NCI-H2107 treated with DMSO at 0.1 percent for 48 hours (cell line): ENCODE results near the gene SYNE1.
A peak's percentile ranks its signal among the peaks of the same experiment; 100 is the strongest.

ENCODE experiments used
- DNase-seq: peaks from one replicate; lab custom pipeline; 2025; ENCODE audit not compliant: unreplicated experiment; lab: John Stamatoyannopoulos, UW

The SYNE1 gene

DNA sequence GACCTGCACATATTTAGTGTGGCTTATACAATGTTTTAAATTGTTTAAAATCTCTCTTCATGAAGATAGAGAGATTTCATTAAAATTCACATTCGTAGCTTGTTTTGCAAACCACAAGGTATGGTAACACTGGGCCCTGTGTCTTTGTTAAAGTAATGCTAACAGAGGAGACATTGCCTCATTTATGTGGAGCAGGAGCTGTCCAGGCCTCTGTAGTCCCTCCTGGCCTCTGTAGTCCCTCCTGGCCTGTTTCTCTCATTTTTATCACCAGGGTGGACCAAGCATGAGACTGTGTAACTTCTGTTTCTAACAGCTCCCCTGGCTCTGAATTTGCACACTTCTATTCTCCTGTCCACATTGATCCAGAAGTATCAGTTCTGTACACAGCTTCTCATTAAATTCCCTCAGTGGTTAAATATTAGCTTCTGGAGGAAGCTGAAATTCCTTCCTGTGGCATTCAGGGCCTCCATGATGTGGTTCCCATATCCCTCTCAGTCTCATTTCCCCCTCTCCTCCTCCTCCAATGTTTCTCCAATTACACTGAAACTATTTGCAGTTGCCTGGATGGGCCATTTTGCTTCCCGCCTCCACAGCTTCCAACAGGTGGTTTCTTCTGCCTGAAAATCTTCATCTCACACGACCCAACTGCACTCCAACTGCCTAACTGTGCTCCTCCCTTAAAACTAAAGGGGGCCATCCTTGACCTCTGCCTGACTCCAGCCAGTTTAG is 340.4 kb downstream of the SYNE1 start:
- DNase-seq: no peak

DNA sequence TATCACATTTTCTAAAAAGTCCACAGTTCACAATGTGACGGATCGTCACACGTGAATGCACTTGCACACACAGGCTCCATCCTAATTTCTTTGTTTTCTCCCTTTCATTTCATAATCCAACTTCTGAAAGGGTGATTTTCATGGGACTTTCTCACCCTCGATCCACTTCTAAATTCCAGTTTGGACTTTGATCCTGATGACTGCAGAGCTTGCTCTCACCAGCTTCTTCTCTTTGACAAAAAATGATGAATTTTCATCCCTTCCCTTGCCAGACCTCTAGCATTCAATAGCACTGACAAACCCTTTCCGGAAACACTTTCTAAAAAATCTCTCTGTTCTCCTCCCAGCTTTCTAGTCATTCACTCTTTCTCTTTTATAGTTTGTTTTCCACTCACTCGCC is 341.2 kb downstream of the SYNE1 start:
- no peak for DNase-seq

DNA sequence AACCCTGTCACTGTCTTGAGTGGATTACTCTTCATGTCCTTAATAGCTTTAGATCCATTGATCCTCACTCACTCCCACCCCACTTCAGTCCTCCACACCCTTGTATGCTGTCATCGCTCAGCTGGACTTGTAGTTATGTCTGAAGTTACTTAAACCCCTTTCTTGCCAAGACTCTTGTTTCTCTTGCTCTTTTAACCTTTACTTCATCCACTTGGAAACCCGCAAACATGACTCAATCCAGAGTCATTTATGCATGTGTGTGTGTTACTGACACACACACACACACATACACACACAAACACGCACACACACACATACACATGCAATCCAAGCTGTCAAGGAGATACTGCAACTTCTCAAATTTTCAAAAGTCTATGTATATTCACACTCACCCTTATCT is 341.8 kb downstream of the SYNE1 start:
- DNase-seq: no peak

DNA sequence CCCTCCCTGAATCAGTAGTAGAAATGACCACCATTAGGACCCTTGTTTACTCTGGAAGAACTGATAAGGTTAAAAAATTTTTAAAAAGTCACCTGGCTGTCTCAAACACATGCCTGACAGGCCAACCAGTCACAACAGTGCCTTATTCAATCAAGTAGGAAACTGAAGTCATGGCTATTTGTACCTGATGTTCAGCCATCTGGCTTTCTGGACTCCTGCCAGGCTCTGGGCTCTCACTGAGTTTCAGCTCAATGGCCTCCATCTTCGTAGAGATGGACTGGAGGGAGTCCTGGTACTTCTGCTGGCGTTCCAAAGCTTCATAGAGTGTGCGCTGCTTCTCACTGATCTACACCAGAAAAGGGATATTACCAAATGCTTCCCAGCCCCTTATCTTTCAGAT is 343.8 kb downstream of the SYNE1 start:
- DNase-seq: no peak

DNA sequence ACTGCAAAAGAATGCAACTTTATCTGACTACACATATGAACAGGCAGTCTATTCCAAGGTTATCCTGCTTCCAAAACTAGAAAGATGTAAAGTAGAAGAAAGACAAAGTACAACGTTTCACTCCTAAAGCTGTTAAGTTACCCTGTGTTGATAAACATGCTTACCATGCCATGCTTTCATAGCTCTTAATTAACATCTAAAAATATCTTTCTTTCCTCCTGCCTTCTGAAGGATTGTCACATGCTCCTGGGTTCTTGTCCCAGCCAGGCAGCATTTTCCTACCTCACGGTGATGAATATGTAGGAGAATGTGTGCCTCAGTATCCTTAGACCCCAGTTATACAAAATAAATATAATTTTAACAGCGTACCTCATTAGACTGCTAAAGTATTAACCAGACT is 344.6 kb downstream of the SYNE1 start:
- DNase-seq: no peak

DNA sequence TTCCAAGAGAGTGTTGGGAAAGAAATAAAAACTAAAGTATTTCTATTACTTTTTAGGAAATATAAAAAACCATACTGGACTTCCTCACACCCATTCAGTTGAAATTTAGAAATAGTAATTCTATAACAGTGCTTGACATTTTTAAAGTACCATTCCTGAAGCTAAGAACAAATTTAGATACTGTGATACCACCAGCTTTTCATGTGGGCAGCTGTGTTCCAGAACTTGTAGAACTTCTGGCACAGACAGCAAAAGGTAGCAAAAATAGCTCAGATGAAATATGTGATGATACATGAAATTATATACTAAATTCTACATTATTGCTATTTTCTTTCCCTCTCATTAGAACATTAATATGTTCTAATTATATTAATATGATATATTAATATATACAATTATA is 346.5 kb downstream of the SYNE1 start:
- DNase-seq: no peak

DNA sequence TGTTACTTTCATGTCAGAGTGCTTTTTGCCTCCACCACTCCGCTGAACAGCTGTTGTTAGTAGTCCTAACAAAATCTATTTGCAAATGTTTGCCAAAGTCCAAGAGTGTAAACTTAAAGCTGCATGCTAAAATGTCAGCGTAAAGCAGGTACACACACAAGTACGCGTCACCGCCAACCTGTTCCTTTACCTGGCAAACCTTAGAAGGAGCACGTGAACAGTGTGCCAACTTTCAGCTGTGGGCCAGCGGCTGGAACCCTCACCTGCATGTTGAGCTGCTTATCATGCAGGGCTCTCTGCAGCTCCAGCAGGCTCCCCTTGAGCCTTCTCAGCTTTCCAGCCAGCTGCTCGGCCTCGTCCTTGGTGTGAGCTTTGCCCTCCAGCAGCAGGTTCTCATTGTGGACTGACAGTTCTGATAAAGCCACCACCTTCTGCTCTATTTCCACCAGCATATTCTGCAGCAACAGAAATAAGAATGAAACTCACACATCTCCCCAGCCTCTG is 359.3 kb downstream of the SYNE1 start:
- DNase-seq: peak; percentile 28

DNA sequence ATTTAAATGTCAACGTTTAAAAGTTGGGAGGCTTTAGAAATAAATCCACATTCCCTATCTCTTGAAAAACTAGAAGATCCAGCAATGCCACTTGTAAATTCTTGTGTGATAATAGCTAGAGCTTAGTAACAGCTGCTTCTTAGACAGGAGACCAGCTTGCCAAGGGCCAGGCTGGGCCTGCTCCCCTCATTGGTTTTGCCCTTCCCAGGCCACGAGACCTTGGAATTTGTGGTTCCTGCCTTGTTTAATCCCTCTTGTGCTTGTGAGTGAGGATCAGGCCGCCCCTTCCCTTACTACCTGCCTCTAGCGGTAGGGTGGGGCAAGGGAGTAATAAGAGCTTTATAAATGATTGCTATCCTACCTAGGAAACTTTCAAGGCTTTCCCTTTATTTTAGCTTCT is 363.5 kb downstream of the SYNE1 start:
- DNase-seq: no peak

DNA sequence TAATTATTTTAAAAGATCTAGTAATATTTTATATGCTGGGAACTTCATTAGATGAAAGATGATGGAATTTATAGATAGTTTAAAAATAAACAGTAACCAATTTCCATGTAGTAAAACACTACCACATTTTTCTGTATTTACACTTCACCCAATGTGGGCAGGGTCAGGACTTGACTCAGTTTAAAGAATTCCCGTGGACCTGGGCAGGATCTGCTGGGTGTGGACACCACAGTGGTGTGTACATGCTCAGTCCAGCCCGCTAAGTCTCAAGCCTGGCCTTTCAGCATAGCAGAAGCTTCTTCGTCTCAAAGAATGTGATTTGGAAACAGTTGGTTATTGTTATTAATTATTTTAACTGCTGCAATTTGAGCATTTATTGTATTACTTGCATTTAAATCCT is 364.2 kb downstream of the SYNE1 start:
- no peak for DNase-seq

DNA sequence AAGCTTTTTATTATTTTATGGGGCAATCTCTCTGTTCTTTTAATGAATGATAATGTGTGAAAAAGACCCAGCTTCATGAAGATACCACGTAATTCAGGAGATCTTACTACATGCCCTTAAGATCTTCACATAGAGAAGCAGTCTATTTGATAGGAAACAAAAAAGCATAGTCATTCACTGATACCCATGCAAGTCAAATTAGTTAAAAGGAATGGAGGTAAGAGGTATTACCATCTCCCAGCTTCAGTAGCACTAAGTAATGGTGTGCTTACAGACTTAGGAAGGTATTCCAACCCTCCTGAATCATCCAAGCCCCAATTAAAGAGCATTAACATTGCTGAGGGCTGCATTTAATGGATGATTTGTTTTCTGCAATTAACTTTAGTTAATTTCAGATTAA is 364.7 kb downstream of the SYNE1 start:
- DNase-seq: no peak

DNA sequence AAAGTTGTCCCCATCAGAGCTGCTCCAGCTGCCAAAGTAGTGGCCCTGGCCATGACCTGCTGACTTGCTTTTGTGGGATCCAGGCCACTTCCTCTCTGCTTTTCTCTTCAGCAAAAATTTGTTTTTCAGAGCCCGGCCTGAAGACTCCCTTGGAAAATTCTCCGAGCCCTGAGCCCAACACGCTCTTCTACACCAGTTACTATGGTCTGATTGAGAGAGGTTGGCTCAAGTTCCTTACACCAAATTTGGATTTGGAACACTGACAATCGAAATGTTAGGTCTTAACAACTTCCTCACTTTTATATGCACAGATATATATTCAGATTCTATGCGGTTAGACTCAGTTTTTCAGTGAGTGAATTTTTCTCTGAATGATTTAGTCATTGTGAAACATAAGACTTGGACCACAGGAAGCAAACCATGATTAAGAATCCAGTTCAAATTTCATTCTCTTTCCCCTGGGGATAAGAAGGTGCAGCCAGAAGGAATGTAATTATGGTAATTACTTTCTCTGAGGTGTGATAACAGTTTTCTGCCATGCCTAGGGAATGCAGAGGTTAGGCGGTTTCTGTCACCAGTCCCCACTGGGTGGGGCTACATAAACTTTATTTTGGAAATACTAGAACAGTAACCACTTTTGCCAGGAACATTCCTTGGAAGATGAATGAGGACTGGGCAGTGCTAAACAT is 365.2 kb downstream of the SYNE1 start:
- peak; percentile 29 for DNase-seq

DNA sequence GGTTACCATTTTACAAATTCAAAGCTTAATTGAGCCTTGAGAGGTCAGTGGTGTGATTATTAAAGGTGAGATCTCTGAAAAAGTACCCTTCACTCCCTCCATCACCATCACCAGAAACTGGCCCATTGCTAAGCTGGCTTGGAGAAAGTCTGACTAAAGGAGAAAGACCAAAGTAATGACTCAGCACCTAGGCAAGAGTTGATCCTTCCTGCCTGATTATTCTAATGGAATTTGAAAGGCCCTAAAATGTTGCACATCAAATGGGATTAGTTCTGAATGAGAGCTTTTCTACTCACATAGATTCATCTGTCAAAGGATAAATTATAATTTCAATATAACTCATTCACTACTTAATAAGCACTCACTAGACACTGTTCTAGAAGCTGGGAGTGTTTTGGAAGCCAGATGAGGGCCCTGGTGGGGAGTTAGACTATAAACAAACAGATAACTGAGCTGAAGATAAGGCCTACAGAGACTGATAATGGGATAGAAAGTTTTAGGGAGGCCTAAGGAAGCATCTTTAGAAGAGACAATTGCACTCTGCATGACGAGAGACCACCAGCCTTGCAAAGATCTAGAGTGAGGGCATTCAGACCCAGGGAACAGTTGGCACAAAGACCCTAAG is 366.7 kb downstream of the SYNE1 start:
- no peak for DNase-seq

DNA sequence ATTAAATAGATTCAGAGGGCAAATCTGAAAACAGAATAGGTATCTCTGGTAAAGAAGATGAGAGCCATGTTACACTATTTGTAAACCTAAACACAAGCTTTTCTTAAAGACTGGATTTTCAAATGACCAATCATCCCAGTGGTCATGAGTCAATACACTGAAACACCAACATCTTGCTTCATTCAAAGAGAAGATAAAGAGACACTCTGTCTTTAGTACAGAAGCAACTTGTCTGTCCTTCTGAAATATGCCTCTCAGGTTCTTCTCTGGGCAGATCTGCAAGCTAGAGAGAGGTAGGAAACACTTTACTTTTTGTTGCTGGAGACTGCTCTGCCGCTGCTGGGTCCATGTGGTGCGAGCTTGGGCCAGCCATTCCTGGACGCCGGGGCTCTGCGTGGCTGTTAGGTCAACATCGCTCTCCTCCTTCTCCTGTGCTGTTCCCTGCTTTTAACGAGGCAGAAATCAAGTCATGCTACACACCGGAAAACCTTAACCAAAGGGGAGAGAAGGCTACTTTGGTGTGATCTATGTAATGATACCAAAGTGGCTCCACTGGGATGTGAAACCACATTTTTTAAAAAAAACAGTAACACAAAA is 368.2 kb downstream of the SYNE1 start:
- DNase-seq: no peak

DNA sequence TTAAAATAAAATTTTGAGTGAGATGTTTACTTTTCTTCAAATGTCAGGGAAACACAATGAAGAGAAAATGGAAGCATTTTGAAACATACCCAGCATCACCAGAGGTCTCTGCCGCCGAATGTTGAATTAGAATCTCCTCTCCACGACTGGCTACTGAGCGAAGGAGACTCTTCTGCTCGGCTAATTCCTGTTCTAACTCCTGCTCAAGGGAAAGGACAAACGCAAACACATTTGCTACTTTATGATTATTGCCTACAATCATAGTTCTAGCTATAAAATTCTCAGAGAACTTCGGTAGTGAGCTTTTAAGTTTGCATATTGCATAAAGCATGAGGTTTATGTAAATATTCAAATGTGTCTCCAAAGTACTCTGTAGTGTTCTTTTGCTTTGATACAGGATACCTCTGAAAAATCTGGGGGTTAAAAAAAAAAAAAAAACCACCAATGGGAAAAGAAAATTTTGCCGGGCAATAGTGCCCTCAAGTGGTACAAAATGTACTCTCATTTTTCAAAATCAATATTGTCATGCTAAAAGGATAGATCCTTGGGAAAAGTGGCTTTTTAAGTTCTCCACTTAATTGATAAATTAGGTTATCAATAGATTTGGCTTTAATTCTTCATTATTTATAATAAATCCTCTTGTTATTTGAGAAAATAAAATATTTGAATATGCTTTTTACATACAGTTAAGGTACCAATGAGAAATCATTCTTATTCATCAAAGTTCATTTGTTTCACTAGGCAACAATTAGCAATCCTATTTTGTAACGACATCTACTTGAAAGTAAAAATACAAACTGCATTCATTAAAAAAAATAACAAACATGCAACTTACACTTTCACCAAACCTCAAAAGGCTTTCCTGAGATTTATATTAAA is 369.0 kb downstream of the SYNE1 start:
- no peak for DNase-seq

DNA sequence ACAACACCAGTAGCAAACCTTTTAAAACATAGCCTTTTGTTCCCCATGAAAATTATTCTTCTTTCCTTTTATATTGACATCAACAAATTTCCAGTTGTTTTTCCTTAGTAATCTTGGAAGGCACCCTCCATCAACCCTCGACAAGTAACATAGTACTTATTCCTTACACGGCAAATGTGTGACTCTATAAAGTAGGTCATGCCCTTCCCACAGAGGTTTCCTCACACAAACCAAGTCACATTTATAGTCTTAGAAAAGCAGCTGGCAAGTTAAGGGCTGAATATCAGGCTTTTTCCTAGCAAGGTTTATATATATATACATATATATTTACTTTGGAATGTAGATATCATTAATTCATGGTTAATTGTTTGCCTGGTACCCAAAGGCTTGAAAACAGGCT is 371.5 kb downstream of the SYNE1 start:
- no peak for DNase-seq

DNA sequence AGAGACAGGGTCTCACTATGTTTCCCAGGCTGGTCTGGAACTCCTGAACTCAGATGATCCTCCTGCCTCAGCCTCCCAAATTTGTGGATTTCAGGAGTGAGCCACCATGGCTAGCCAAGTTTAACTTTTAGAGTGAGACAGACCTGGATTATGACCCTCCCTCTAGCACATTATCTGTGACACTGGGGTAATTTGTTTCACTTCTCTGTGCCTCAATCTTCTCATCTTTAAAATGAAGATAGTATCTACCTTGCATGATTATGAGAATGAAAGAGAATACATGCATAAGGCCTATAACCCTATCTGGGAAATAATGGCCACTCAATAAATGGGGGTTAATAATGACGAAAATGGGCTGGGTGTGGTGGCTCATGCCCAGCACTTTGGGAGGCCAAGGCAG is 373.6 kb downstream of the SYNE1 start:
- no peak for DNase-seq

DNA sequence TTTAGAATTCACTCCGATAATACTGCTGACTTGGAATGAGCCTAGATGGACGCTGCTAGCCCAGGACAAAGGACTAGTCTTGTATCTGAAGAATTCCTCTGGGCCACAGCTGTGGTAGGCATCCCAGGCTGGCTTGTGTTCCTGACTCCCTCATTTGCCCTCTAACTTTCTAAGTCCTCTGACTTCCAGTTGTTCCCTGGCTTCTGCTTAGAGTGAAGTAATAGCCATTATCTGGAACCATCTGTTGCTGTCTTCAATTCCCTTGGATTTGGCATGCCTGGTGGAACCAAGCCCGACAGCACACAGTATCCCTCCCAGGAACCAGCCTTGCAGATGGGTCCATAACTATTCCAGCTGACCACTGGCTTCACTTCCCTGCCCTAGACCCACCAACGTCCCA is 376.0 kb downstream of the SYNE1 start:
- DNase-seq: no peak

DNA sequence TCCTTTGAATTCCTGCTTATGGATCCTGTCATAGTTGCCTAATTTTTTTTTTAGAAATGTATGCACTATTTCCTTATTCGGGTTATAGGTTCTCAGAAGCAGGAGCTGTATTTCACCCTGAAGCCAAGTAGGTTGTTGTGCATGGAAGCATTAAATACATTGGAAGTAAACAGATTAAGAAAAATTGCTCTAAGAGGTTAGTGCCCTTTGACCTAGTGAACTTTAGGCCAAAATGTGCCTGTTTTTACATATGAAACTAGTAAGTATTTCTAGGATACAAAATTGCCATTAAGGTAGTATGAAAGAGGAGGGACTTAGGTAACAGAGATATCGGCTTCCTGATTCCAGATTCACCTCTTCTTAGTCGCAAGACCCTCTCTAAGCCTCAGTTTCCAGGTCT is 377.9 kb downstream of the SYNE1 start:
- no peak for DNase-seq

DNA sequence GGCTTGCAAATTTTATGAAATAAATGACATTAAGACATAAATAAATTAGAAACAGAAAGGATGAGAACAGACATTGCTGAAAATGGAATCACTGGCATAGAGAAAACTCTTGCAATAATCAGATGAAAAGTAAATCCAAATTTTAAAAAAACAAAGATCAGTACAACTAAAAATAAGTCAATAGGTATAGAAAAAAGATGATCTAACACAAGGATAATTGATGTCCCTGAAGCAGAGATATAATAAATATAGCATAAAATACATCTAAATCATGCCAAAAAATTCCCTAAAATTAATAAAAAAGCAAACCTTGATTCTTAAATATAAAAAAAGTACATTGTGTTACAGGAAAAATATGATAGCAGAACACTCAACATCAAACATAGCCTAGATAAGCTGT is 379.6 kb downstream of the SYNE1 start:
- no peak for DNase-seq

DNA sequence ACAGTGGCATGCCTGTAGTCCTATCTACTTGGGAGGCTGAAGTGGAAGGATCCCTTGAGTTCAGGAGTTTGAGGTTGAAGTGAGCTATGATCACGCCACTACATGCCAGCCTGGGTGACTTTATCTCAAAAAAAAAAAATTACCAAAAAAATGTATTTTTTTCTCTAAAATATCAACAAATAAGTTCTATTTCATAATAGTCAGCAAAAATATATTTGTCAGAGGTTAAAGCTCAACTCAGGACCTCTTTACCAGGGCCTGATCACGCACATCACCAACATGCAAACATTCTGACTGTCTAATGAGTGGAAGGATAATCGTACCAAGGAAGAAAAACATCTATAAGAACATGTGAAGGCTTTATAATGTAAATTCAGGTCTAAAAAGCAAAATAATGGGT is 387.0 kb downstream of the SYNE1 start:
- DNase-seq: no peak

DNA sequence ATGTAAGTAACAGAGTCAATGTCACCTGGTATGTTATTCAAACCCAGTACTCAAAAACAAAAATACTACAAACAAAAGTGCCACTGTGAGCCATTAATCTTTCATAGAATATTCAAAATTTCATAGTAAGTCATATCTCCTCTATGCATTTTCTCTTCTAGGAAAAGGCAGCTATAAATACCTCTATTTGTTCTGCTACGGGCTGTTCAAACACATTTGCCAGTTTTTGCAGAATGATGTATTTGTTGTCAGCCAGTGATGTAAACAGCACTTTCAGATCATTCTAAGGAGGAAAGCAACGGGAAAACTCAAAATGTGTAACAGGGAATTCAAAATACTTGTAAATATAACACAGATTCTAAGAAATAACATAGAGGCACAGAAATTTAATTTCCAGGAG is 388.2 kb downstream of the SYNE1 start:
- DNase-seq: no peak
